Dermis microvascular lymphatic vessel endothelial cell (primary cell): ENCODE results near the gene SPRED1. TPM values are rescaled to one million over a fixed set of nuclear protein-coding genes. Genes with fewer than 3 reads are reported as not detected.

Experiments used
- DNase-seq, 2 donors: peaks; one replicate each; pipeline versions ENCODE4 v3.0.0 to v3.0.0-alpha.2; 2010; ENCODE audit warnings: low read depth in 2 of 2
- total RNA-seq: library from RNA; depleted of rRNA; stranded (reverse); fragments of >200 nt; gene quantifications from 2 replicates; pipeline ENCODE4 v1.2.1, GENCODE V29; 2014

The SPRED1 gene
- total RNA-seq, result 14.7 and 15.8 TPM in 2 replicates

GRCh38 chr15:38252481-38253350, at the start of gene SPRED1:
TSS of gene SPRED1 (plus strand) at chr15:38252836. CDS start at chr15:38253186, 350 bp downstream.
- peak in 1 of 2 donors; percentile 58 for DNase-seq

GRCh38 chr15:38205526-38206272, 46.9 kb upstream of the SPRED1 start:
- DNase-seq, result no peak

GRCh38 chr15:38207621-38208020, 45.0 kb upstream of the SPRED1 start:
- DNase-seq, result no peak

GRCh38 chr15:38208206-38208605, 44.4 kb upstream of the SPRED1 start:
- DNase-seq, result no peak

GRCh38 chr15:38208779-38209178, 43.9 kb upstream of the SPRED1 start:
- no peak for DNase-seq

- DNase-seq, result no peak
These were observed 41.4 kb upstream of the SPRED1 start for GRCh38 chr15:38211249-38211648.

- no peak for DNase-seq
These were observed 40.8 kb upstream of the SPRED1 start for GRCh38 chr15:38211811-38212210.

- no peak for DNase-seq
These were observed 39.8 kb upstream of the SPRED1 start for GRCh38 chr15:38212729-38213351.

- DNase-seq, result no peak
These were observed 39.3 kb upstream of the SPRED1 start for GRCh38 chr15:38213356-38213755.

- DNase-seq, result no peak
These were observed 36.9 kb upstream of the SPRED1 start for GRCh38 chr15:38215707-38216106.

- DNase-seq, result peak in 1 of 2 donors; percentile 17
These were observed 35.9 kb upstream of the SPRED1 start for GRCh38 chr15:38216763-38217162.

GRCh38 chr15:38217191-38217595, 35.4 kb upstream of the SPRED1 start:
- no peak for DNase-seq

GRCh38 chr15:38217788-38218609, 34.6 kb upstream of the SPRED1 start:
- DNase-seq, result no peak

- no peak for DNase-seq
These were observed 31.9 kb upstream of the SPRED1 start for GRCh38 chr15:38220606-38221273.

- DNase-seq, result no peak
These were observed 28.1 kb upstream of the SPRED1 start for GRCh38 chr15:38224486-38224885.

- DNase-seq, result no peak
These were observed 27.3 kb upstream of the SPRED1 start for GRCh38 chr15:38225381-38225780.

- DNase-seq, result peak; percentile 78 to 92
These were observed 25.9 kb upstream of the SPRED1 start for GRCh38 chr15:38226608-38227266.

GRCh38 chr15:38227941-38228340, 24.7 kb upstream of the SPRED1 start:
- DNase-seq, result no peak

GRCh38 chr15:38228618-38229017, 24.0 kb upstream of the SPRED1 start:
- no peak for DNase-seq

GRCh38 chr15:38229705-38230310, 22.8 kb upstream of the SPRED1 start:
- DNase-seq, result no peak
